CD4-positive, alpha-beta T cell treated with Interleukin-21 for 1 hour (primary cell): ENCODE measurements around the gene IDI1.

ENCODE experiments used
- DNase-seq: peaks from one replicate; pipeline ENCODE4 v3.0.0-alpha.2; 2020

Gene IDI1

DNA sequence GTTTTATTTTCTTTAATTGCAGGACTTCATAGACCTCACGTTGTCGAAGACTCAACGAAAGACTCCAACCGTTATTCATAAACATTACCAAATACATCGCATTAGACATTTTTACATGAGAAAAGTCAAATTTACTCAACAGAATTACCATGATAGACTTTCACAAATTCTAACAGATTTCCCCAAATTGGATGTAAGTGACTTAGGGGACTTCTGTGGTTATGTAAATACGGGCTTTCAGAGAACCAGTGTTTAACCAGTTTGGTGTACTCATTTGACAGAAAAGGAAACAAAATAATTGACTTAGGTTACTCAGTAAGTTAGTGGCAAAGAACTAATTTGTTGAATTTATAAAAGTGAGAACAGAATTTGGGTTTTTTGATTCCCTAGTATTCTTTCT lies 56.5 kb downstream of the IDI1 start:
- DNase-seq, result no peak

DNA sequence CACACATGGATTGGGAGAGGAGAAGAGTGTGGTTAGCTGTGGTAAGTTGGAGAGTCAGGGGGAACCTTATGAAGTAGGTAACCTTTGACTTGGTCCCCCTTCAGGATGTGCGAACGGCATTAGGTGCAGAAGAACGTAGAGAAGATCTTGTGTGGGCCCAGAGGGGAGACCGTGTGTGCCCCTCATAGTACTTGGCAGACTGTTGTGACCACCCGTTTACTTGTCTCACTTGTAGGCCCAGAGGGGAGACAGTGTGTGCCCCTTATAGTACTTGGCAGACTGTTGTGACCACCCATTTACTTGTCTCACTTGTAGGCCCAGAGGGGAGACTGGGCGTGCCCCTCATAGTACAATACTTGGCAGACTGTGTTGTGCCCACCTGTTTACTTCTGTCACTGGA lies 58.1 kb downstream of the IDI1 start:
- no peak for DNase-seq
